ENCODE results near the gene PLEKHG2. TPM values are rescaled to one million over a fixed set of nuclear protein-coding genes. Genes with fewer than 3 reads are reported as not detected.

The PLEKHG2 gene
- polyA plus RNA-seq, 1 donor from 2014 or later = 14.3 TPM

DNA sequence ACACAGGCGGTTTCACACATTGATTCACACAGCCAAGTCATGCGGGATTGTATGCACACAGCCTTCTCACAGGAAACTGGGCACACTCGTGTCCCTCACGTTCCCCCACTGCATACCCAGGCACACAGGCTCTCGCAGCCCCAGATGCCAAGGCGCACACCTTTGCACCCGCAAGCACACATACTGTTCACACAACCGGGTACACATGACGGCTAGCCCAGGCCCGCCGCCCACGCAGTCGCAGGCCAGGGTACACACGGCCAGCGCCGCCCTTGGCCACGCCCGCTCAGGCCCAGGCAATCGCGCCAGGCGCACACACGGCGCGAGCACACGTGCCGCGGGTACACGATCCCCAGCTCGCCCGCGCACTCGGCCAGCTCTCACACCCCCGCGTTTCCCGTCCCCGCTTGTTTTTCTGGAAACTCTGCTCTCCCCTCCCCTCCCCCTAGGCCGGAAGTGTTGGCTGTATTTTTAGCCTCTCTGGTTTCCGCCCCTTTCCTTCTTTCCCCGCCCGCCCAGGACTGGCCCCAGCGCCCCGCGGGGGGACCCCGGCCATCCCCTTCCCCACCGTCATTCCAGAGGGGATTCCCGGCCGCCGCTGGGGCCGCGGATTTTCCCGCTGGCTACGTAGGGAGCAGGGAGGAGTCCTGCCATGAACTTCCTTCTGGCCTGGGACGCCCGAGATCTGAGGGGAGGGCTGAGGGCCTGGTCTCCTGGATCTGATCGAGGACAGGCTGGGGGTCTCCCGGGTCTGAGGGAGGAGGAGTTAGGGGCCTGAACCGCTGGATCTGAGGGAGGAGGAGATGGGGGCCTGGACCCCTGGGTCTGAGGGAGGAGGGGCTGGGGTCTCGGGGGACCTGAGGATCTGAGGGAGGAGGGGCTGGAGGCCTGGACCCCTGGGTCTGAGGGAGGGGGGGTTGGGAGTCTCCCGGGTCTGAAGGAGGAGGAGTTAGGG lies 9.8 kb upstream of the PLEKHG2 start:
- H3K27me3 ChIP-seq (ENCODE audit: insufficient read depth, low read depth, low read length) = peaks cover 22% of the 10 kb centered on the region
- H3K9ac ChIP-seq (ENCODE audit: low read length) = peak overlapping the region; percentile 39
- H3K79me2 ChIP-seq (replicated peaks; ENCODE audit: insufficient read depth, low read length) = no peaks in the 10 kb centered on the region
- H3K36me3 ChIP-seq (ENCODE audit: insufficient read depth, low read length) = no peaks in the 10 kb centered on the region
- H2AFZ ChIP-seq (ENCODE audit: low read depth, low read length) = no peak overlapping the region
- H3F3A ChIP-seq (ENCODE audit: insufficient read depth, low read length, poor library complexity, severe bottlenecking) = no peaks in the 10 kb centered on the region
- H3K4me3 ChIP-seq (ENCODE audit: low read length) = peak overlapping the region; percentile 59
- H3K9me3 ChIP-seq (ENCODE audit: low read length) = no peaks in the 10 kb centered on the region
- no peaks in the 10 kb centered on the region for H3K9me2 ChIP-seq (ENCODE audit: insufficient read depth, low read length)
- TF ChIP-seq EP300 (conservative IDR thresholded peaks at IDR 0.05; ENCODE audit: poor library complexity, severe bottlenecking) (no peak), EZH2 (IDR thresholded peaks at IDR 0.05; ENCODE audit: borderline replicate concordance, insufficient read depth, low read length, poor library complexity, severe bottlenecking) (no peak), POLR2AphosphoS5 (IDR thresholded peaks at IDR 0.05) (peak; percentile 27), TAF1 (IDR thresholded peaks at IDR 0.05; ENCODE audit: low read depth) (no peak), SMC3 (conservative IDR thresholded peaks at IDR 0.05; ENCODE audit: poor library complexity) (no peak), CTCF (IDR thresholded peaks at IDR 0.05; ENCODE audit: poor library complexity, severe bottlenecking) (no peak), MXI1 (conservative IDR thresholded peaks at IDR 0.05; ENCODE audit: poor library complexity, severe bottlenecking) (peak; percentile 50), RAD21 (conservative IDR thresholded peaks at IDR 0.05) (no peak)
- TF ChIP-seq, protein P1, sequence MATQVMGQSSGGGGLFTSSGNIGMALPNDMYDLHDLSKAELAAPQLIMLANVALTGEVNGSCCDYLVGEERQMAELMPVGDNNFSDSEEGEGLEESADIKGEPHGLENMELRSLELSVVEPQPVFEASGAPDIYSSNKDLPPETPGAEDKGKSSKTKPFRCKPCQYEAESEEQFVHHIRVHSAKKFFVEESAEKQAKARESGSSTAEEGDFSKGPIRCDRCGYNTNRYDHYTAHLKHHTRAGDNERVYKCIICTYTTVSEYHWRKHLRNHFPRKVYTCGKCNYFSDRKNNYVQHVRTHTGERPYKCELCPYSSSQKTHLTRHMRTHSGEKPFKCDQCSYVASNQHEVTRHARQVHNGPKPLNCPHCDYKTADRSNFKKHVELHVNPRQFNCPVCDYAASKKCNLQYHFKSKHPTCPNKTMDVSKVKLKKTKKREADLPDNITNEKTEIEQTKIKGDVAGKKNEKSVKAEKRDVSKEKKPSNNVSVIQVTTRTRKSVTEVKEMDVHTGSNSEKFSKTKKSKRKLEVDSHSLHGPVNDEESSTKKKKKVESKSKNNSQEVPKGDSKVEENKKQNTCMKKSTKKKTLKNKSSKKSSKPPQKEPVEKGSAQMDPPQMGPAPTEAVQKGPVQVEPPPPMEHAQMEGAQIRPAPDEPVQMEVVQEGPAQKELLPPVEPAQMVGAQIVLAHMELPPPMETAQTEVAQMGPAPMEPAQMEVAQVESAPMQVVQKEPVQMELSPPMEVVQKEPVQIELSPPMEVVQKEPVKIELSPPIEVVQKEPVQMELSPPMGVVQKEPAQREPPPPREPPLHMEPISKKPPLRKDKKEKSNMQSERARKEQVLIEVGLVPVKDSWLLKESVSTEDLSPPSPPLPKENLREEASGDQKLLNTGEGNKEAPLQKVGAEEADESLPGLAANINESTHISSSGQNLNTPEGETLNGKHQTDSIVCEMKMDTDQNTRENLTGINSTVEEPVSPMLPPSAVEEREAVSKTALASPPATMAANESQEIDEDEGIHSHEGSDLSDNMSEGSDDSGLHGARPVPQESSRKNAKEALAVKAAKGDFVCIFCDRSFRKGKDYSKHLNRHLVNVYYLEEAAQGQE (IDR thresholded peaks at IDR 0.05; ENCODE audit: borderline replicate concordance) = no peak
- no peaks in the 10 kb centered on the region for H4K20me1 ChIP-seq (ENCODE audit: insufficient read depth)
- H3K4me2 ChIP-seq (ENCODE audit: low read length) = no peak overlapping the region
- no peak overlapping the region for H3K27ac ChIP-seq (ENCODE audit: low read length)

GRCh38 chr19:39403331-39404312 lies 8.8 kb upstream of the PLEKHG2 start:
- Histone ChIP-seq H4K20me1 (ENCODE audit: insufficient read depth) (no peaks in the 10 kb centered on the region), H3F3A (ENCODE audit: insufficient read depth, low read length, poor library complexity, severe bottlenecking) (no peaks in the 10 kb centered on the region), H3K27ac (ENCODE audit: low read length) (no peak overlapping the region), H3K36me3 (ENCODE audit: insufficient read depth, low read length) (no peaks in the 10 kb centered on the region), H3K9me3 (ENCODE audit: low read length) (no peaks in the 10 kb centered on the region), H3K4me3 (ENCODE audit: low read length) (peak overlapping the region; percentile 2), H2AFZ (ENCODE audit: low read depth, low read length) (no peak overlapping the region), H3K27me3 (ENCODE audit: insufficient read depth, low read depth, low read length) (peaks cover 32% of the 10 kb centered on the region), H3K79me2 (replicated peaks; ENCODE audit: insufficient read depth, low read length) (no peaks in the 10 kb centered on the region), H3K4me2 (ENCODE audit: low read length) (no peak overlapping the region), H3K9me2 (ENCODE audit: insufficient read depth, low read length) (no peaks in the 10 kb centered on the region), H3K9ac (ENCODE audit: low read length) (peak overlapping the region; percentile 39)
- no peak for TF ChIP-seq MXI1 (conservative IDR thresholded peaks at IDR 0.05; ENCODE audit: poor library complexity, severe bottlenecking)
- TF ChIP-seq RAD21 (conservative IDR thresholded peaks at IDR 0.05) = no peak
- no peak for TF ChIP-seq SMC3 (conservative IDR thresholded peaks at IDR 0.05; ENCODE audit: poor library complexity)
- no peak for TF ChIP-seq POLR2AphosphoS5 (IDR thresholded peaks at IDR 0.05)
- no peak for TF ChIP-seq EZH2 (IDR thresholded peaks at IDR 0.05; ENCODE audit: borderline replicate concordance, insufficient read depth, low read length, poor library complexity, severe bottlenecking)
- no peak for TF ChIP-seq CTCF (IDR thresholded peaks at IDR 0.05; ENCODE audit: poor library complexity, severe bottlenecking)
- TF ChIP-seq, protein P1 (IDR thresholded peaks at IDR 0.05; ENCODE audit: borderline replicate concordance) = no peak
- TF ChIP-seq TAF1 (IDR thresholded peaks at IDR 0.05; ENCODE audit: low read depth) = no peak
- no peak for TF ChIP-seq EP300 (conservative IDR thresholded peaks at IDR 0.05; ENCODE audit: poor library complexity, severe bottlenecking)

Data from neural cell (in vitro differentiated cells).